HEK293 (cell line): ENCODE results near the gene SNX7.

Experiments used
- CTCF ChIA-PET: fragments of 350-600 bp; formaldehyde crosslinking; extraction: SDS; loops from one replicate; lab custom pipeline; 2021; ENCODE audit warnings: antibody characterized with exemption; lab: Yijun Ruan, JAX
- POLR2A ChIA-PET: fragments of 300-600 bp; formaldehyde crosslinking; extraction: SDS; loops from one replicate; lab custom pipeline; 2020; ENCODE audit warnings: antibody characterized with exemption, inconsistent platforms; lab: Yijun Ruan, JAX
- H3K27ac ChIP-seq: fragments of 200-500 bp; sonication (Bioruptor generic); 2 replicates; pipeline ENCODE4 v1.5.1; 2014; ENCODE audit warnings: low read depth, low read length, control low read depth, inconsistent platforms; ENCODE audit errors: extremely low read depth
- H3K36me3 ChIP-seq, 2 experiments: fragments of 200-500 bp in 1 of 2; sonication (Bioruptor generic) in 1 of 2; 1 replicate in 1 of 2; 2 replicates in 1 of 2; pipeline ENCODE4 v1.5.1; 2014 to 2017; ENCODE audit warnings: inconsistent platforms in 2 of 2, low read length in 2 of 2; ENCODE audit not compliant: control insufficient read depth in 2 of 2, insufficient read depth in 1 of 2
- H3K4me1 ChIP-seq: fragments of 200-500 bp; sonication (Bioruptor generic); 2 replicates; pipeline ENCODE4 v1.5.1; 2014; ENCODE audit warnings: mild to moderate bottlenecking, low read length, inconsistent platforms; ENCODE audit not compliant: control insufficient read depth, insufficient read depth
- H3K4me3 ChIP-seq: 2 replicates; pipeline ENCODE4 v1.5.1; 2011; ENCODE audit warnings: low read depth, mild to moderate bottlenecking, control low read depth, low read length, moderate library complexity
- H3K9me3 ChIP-seq: fragments of 200-500 bp; sonication (Bioruptor generic); 2 replicates; pipeline ENCODE4 v1.5.1; 2014; ENCODE audit warnings: low read depth, low read length, inconsistent platforms; ENCODE audit not compliant: control insufficient read depth, insufficient read depth
- KLF7 ChIP-seq: fragments of 450-650 bp; formaldehyde crosslinking; IDR thresholded peaks from 2 replicates; pipeline ENCODE4 v1.5.1; 2016; ENCODE audit warnings: missing biosample characterization, missing genetic modification characterization, borderline replicate concordance
- KLF9 ChIP-seq: fragments of 450-650 bp; formaldehyde crosslinking; IDR thresholded peaks from 2 replicates; pipeline ENCODE4 v1.5.1; 2016; ENCODE audit warnings: missing biosample characterization, missing genetic modification characterization, low read depth
- PRDM10 ChIP-seq: fragments of 450-650 bp; formaldehyde crosslinking; IDR thresholded peaks from 2 replicates; pipeline ENCODE4 v1.5.1; 2016; ENCODE audit warnings: missing biosample characterization, missing genetic modification characterization
- RBAK ChIP-seq: fragments of 450-650 bp; formaldehyde crosslinking; IDR thresholded peaks from 2 replicates; pipeline ENCODE4 v1.5.1; 2016; ENCODE audit warnings: missing biosample characterization, missing genetic modification characterization
- ZBTB1 ChIP-seq: fragments of 450-650 bp; formaldehyde crosslinking; IDR thresholded peaks from 2 replicates; pipeline ENCODE4 v1.5.1; 2016; ENCODE audit warnings: missing biosample characterization, missing genetic modification characterization
- ZBTB6 ChIP-seq: fragments of 450-650 bp; formaldehyde crosslinking; IDR thresholded peaks from 2 replicates; pipeline ENCODE4 v1.5.1; 2017; ENCODE audit warnings: missing biosample characterization, missing genetic modification characterization
- ZFP3 ChIP-seq: fragments of 450-650 bp; formaldehyde crosslinking; IDR thresholded peaks from 2 replicates; pipeline ENCODE4 v1.5.1; 2016; ENCODE audit warnings: low read depth, missing biosample characterization, missing genetic modification characterization
- ZFP69B ChIP-seq: fragments of 450-650 bp; formaldehyde crosslinking; IDR thresholded peaks from 2 replicates; pipeline ENCODE4 v1.5.1; 2016; ENCODE audit warnings: missing biosample characterization, missing genetic modification characterization
- ZNF19 ChIP-seq: fragments of 450-650 bp; formaldehyde crosslinking; IDR thresholded peaks from 2 replicates; pipeline ENCODE4; 2016; ENCODE audit warnings: missing biosample characterization, missing genetic modification characterization, low read depth
- ZNF211 ChIP-seq: fragments of 450-650 bp; formaldehyde crosslinking; IDR thresholded peaks from 2 replicates; pipeline ENCODE4 v1.5.1; 2016; ENCODE audit warnings: low read depth, missing biosample characterization, missing genetic modification characterization
- ZNF362 ChIP-seq: fragments of 450-650 bp; formaldehyde crosslinking; IDR thresholded peaks from 2 replicates; pipeline ENCODE4 v1.5.1; 2016; ENCODE audit warnings: missing biosample characterization, missing genetic modification characterization
- ZNF394 ChIP-seq: fragments of 450-650 bp; formaldehyde crosslinking; IDR thresholded peaks from 2 replicates; pipeline ENCODE4 v1.5.1; 2016; ENCODE audit warnings: missing biosample characterization, missing genetic modification characterization, mild to moderate bottlenecking, moderate library complexity, borderline replicate concordance
- ZNF404 ChIP-seq: fragments of 450-650 bp; formaldehyde crosslinking; IDR thresholded peaks from 2 replicates; pipeline ENCODE4 v1.5.1; 2017; ENCODE audit warnings: missing biosample characterization, missing genetic modification characterization
- ZNF488 ChIP-seq: fragments of 450-650 bp; formaldehyde crosslinking; IDR thresholded peaks from 2 replicates; pipeline ENCODE4 v1.5.1; 2016; ENCODE audit warnings: missing biosample characterization, missing genetic modification characterization
- ZNF555 ChIP-seq: fragments of 450-650 bp; formaldehyde crosslinking; conservative IDR thresholded peaks from 2 replicates; pipeline ENCODE4 v1.5.1; 2017; ENCODE audit warnings: missing biosample characterization, mild to moderate bottlenecking, missing genetic modification characterization, inconsistent platforms
- ZNF560 ChIP-seq: fragments of 450-650 bp; formaldehyde crosslinking; IDR thresholded peaks from 2 replicates; pipeline ENCODE4 v1.5.1; 2017; ENCODE audit warnings: missing biosample characterization, missing genetic modification characterization, borderline replicate concordance
- ZNF561 ChIP-seq: fragments of 450-650 bp; IDR thresholded peaks from 2 replicates; pipeline ENCODE4 v1.5.1; 2018; ENCODE audit warnings: missing biosample characterization, missing genetic modification characterization, borderline replicate concordance
- ZNF600 ChIP-seq: fragments of 450-650 bp; formaldehyde crosslinking; IDR thresholded peaks from 2 replicates; pipeline ENCODE4 v1.5.1; 2016; ENCODE audit warnings: missing biosample characterization, missing genetic modification characterization
- ZNF610 ChIP-seq: fragments of 450-650 bp; formaldehyde crosslinking; IDR thresholded peaks from 2 replicates; pipeline ENCODE4 v1.5.1; 2016; ENCODE audit warnings: missing biosample characterization, missing genetic modification characterization, borderline replicate concordance
- ZNF660 ChIP-seq: fragments of 450-650 bp; IDR thresholded peaks from 2 replicates; pipeline ENCODE4 v1.5.1; 2018; ENCODE audit warnings: missing biosample characterization, mild to moderate bottlenecking, missing genetic modification characterization
- ZNF747 ChIP-seq: fragments of 450-650 bp; formaldehyde crosslinking; IDR thresholded peaks from 2 replicates; pipeline ENCODE4 v1.5.1; 2016; ENCODE audit warnings: missing biosample characterization, missing genetic modification characterization
- ZNF792 ChIP-seq: fragments of 450-650 bp; formaldehyde crosslinking; IDR thresholded peaks from 2 replicates; pipeline ENCODE4 v1.5.1; 2016; ENCODE audit warnings: missing biosample characterization, missing genetic modification characterization
- ZNF843 ChIP-seq: fragments of 450-650 bp; formaldehyde crosslinking; IDR thresholded peaks from 2 replicates; pipeline ENCODE4 v1.5.1; 2016; ENCODE audit warnings: missing biosample characterization, missing genetic modification characterization
- ZSCAN16 ChIP-seq: fragments of 450-650 bp; formaldehyde crosslinking; IDR thresholded peaks from 2 replicates; pipeline ENCODE4 v1.5.1; 2016; ENCODE audit warnings: missing biosample characterization, missing genetic modification characterization

SNX7 gene

GRCh38 chr1:98693385-98693784 lies 31.9 kb downstream of the SNX7 start:
- ChIA-PET POLR2A (no interaction called here), CTCF (no interaction called here)
- H3K9me3 ChIP-seq: no peaks in the 10 kb centered on the region

GRCh38 chr1:98696077-98696476 lies 34.6 kb downstream of the SNX7 start:
- H3K9me3 ChIP-seq: no peaks in the 10 kb centered on the region
- CTCF ChIA-PET: interaction anchor here (0.6 kb wide), 1 partner anchor 65 kb away, joined by 4 read pairs; no protein-coding TSS in a partner anchor
- POLR2A ChIA-PET: no interaction called here

More at GRCh38 chr1:98693385-98693784, 31.9 kb downstream of the SNX7 start:
- no peaks in the 10 kb centered on the region for H3K4me1 ChIP-seq
- no peak overlapping the region for H3K4me3 ChIP-seq
- no peak for TF ChIP-seq KLF7 (tag by site-specific recombination)
- TF ChIP-seq ZNF488: no peak
- no peak for TF ChIP-seq ZNF660 (tag by site-specific recombination)
- no peak for TF ChIP-seq RBAK (tag by site-specific recombination)
- TF ChIP-seq ZBTB1 (tag by site-specific recombination): no peak
- TF ChIP-seq ZNF561: no peak
- TF ChIP-seq PRDM10 (tag by site-specific recombination): no peak
- no peak for TF ChIP-seq ZNF211 (tag by site-specific recombination)
- no peak for TF ChIP-seq ZNF747 (tag by site-specific recombination)
- no peak for TF ChIP-seq ZNF19 (tag by site-specific recombination)
- TF ChIP-seq ZNF843: no peak
- no peak overlapping the region for H3K27ac ChIP-seq
- H3K36me3 ChIP-seq: peaks cover 4 to 5% of the 10 kb centered on the region in 2 experiments

More at GRCh38 chr1:98696077-98696476, 34.6 kb downstream of the SNX7 start:
- no peak overlapping the region for H3K4me3 ChIP-seq
- no peak overlapping the region for H3K27ac ChIP-seq
- H3K36me3 ChIP-seq: peaks cover 4 to 11% of the 10 kb centered on the region in 2 experiments; a peak in 2 of 3 replicates
- no peaks in the 10 kb centered on the region for H3K4me1 ChIP-seq
- TF ChIP-seq ZNF394 (tag by site-specific recombination) (no peak), ZNF560 (tag by site-specific recombination) (no peak), ZNF660 (tag by site-specific recombination) (no peak), ZNF792 (tag by site-specific recombination) (no peak), ZNF404 (tag by site-specific recombination) (no peak), ZNF362 (tag by site-specific recombination) (no peak), KLF7 (tag by site-specific recombination) (no peak), ZBTB6 (no peak), ZNF555 (tag by site-specific recombination) (no peak), ZNF600 (tag by site-specific recombination) (no peak), ZNF610 (tag by site-specific recombination) (no peak), KLF9 (tag by site-specific recombination) (no peak), ZFP3 (no peak), ZFP69B (tag by site-specific recombination) (no peak), ZSCAN16 (tag by site-specific recombination) (no peak)
